HepG2 (cell line): ENCODE results near the gene DPT. TPM values are rescaled to one million over a fixed set of nuclear protein-coding genes. Genes with fewer than 3 reads are reported as not detected.

Experiments used
- ATAC-seq: fragments of 200-7000 bp; cut with Tn5 transposase; 3 replicates; pipeline ENCODE4 v1.9.1; 2020; ENCODE audit warnings: mild to moderate bottlenecking, moderate library complexity
- BruUV-seq: library from RNA; stranded (reverse); fragments of 400-500 nt; replicated peaks from 2 replicates; lab custom pipeline; 2021; lab: Mats Ljungman, UMichigan
- CTCF ChIA-PET: fragments of 300-600 bp; formaldehyde crosslinking; extraction: SDS; loops from one replicate; lab custom pipeline; 2021; ENCODE audit warnings: low total read pairs, inconsistent platforms, low intra/inter-chr PET ratio; lab: Yijun Ruan, JAX
- POLR2A ChIA-PET: fragments of 350-600 bp; sonication (Branson Sonifier 250); formaldehyde crosslinking; loops from one replicate; lab custom pipeline; 2020; ENCODE audit warnings: antibody characterized with exemption, inconsistent platforms; lab: Yijun Ruan, JAX
- DNase-seq: peaks from one replicate; pipeline ENCODE4 v3.0.0-alpha.2; 2015; ENCODE audit warnings: low spot score
- FAIRE-seq: peaks from 3 replicates; lab custom pipeline; 2011; peaks lifted over from hg19 to GRCh38; lab: Jason Lieb, UNC
- H2AFZ ChIP-seq: one replicate; pipeline ENCODE4 v1.6.1; 2011; ENCODE audit warnings: low read length, inconsistent platforms
- H3K27ac ChIP-seq: fragments of 300-600 bp; 3 replicates; pipeline ENCODE4 v1.8.0; 2011; ENCODE audit warnings: mixed run types, mild to moderate bottlenecking, mixed read lengths, low read length, inconsistent platforms; ENCODE audit not compliant: insufficient read depth; ENCODE audit errors: extremely low read length
- H3K27me3 ChIP-seq, 2 experiments: fragments of 200-600 bp in 1 of 2; 2 replicates in 1 of 2; 3 replicates in 1 of 2; pipeline versions ENCODE4 v1.6.0 to v1.8.0; 2011; ENCODE audit warnings: low read length in 2 of 2, mild to moderate bottlenecking in 2 of 2, moderate library complexity in 2 of 2, inconsistent platforms in 1 of 2; ENCODE audit not compliant: insufficient read depth in 2 of 2, control insufficient read depth in 1 of 2
- H3K36me3 ChIP-seq, 2 experiments: fragments of 200-600 bp in 1 of 2; replicated peaks in 1 of 2; 2 replicates in 1 of 2; 3 replicates in 1 of 2; pipeline versions ENCODE4 v1.5.1 to v1.8.0; 2011; ENCODE audit warnings: low read length in 2 of 2, inconsistent platforms in 1 of 2; ENCODE audit not compliant: insufficient read depth in 2 of 2, control insufficient read depth in 1 of 2
- H3K4me1 ChIP-seq: 2 replicates; pipeline ENCODE4 v1.5.1; 2012; ENCODE audit warnings: low read length, inconsistent platforms; ENCODE audit not compliant: insufficient read depth
- H3K4me2 ChIP-seq: 2 replicates; pipeline ENCODE4 v1.6.0; 2011; ENCODE audit warnings: low read depth, low read length, inconsistent platforms
- H3K4me3 ChIP-seq, 3 experiments: fragments of 200-600 bp in 1 of 3; sonication (generic), shearing (Covaris generic) in 1 of 3; replicated peaks in 1 of 3; 2 replicates each; pipeline ENCODE4 v1.5.1; 2011 to 2016; ENCODE audit warnings: low read length in 3 of 3, inconsistent platforms in 2 of 3, low read depth in 2 of 3, mild to moderate bottlenecking in 2 of 3, control low read depth in 1 of 3, mixed read lengths in 1 of 3; ENCODE audit not compliant: insufficient read depth in 1 of 3
- H3K79me2 ChIP-seq: one replicate; pipeline ENCODE4 v1.6.1; 2011; ENCODE audit warnings: low read length, inconsistent platforms; ENCODE audit not compliant: insufficient read depth
- H3K9ac ChIP-seq: 2 replicates; pipeline ENCODE4 v1.6.0; 2011; ENCODE audit warnings: mild to moderate bottlenecking, low read depth, low read length, inconsistent platforms; ENCODE audit not compliant: insufficient read depth
- H3K9me3 ChIP-seq: 2 replicates; pipeline ENCODE4 v1.5.1; 2012; ENCODE audit warnings: mild to moderate bottlenecking, low read length
- H4K20me1 ChIP-seq: 2 replicates; pipeline ENCODE4 v1.6.0; 2011; ENCODE audit warnings: inconsistent platforms, mild to moderate bottlenecking, low read length, moderate library complexity; ENCODE audit not compliant: insufficient read depth
- ASH2L ChIP-seq: fragments of 300-600, 200-600 bp; sonication (generic); IDR thresholded peaks from 2 replicates; pipeline ENCODE4 v1.7.0; 2017; ENCODE audit warnings: low read depth, mild to moderate bottlenecking, moderate library complexity, mixed read lengths, low read length; ENCODE audit not compliant: insufficient read length
- GABPB1 ChIP-seq: IDR thresholded peaks from 2 replicates; pipeline ENCODE4 v1.6.1; 2016; ENCODE audit warnings: mild to moderate bottlenecking, missing genetic modification reagents, moderate library complexity, missing compliant biosample characterization
- HCFC1 ChIP-seq: fragments of 150-350 bp; IDR thresholded peaks from 2 replicates; pipeline ENCODE4 v1.6.1; 2014; ENCODE audit warnings: low read depth, low read length
- MED1 ChIP-seq: sonication (generic); formaldehyde crosslinking; IDR thresholded peaks from 2 replicates; pipeline ENCODE4 v1.4.0; 2020; ENCODE audit warnings: missing genetic modification reagents
- MED13 ChIP-seq: sonication (generic); formaldehyde crosslinking; IDR thresholded peaks from 2 replicates; pipeline ENCODE4 v1.5.0; 2020; ENCODE audit warnings: missing genetic modification reagents
- NBN ChIP-seq: fragments of 450-650 bp; conservative IDR thresholded peaks from 2 replicates; pipeline ENCODE4 v1.6.1; 2017
- REST ChIP-seq, 2 experiments: IDR thresholded peaks; 2 replicates each; pipeline ENCODE4 v1.6.1; 2011 to 2012; ENCODE audit warnings: low read length in 2 of 2, borderline replicate concordance in 1 of 2, low read depth in 1 of 2, mild to moderate bottlenecking in 1 of 2, moderate library complexity in 1 of 2
- ZNF292 ChIP-seq: sonication (generic); formaldehyde crosslinking; IDR thresholded peaks from 2 replicates; pipeline ENCODE4 v1.8.1; 2022; ENCODE audit warnings: mild to moderate bottlenecking, low read depth, missing genetic modification reagents, borderline replicate concordance
- WGBS: methylation state at CpG from one replicate; pipeline ENCODE4 v1.1.6; 2017; ENCODE audit warnings: low lambda C conversion rate; 5-methylcytosine and 5-hydroxymethylcytosine counted together
- in situ Hi-C: cut with HindIII; loops from 2 replicates; pipeline ENCODE4 v1.10.0; 2017; ENCODE audit warnings: low pct_unique_long_range_greater_than_20kb; ENCODE audit not compliant: extremely low pct_ligation_motif_present
- intact Hi-C: fragments of 100-400 bp; cut with micrococcal nuclease; formaldehyde crosslinking; loops from one replicate; pipeline ENCODE4 v1.10.0; 2022; ENCODE audit not compliant: unreplicated experiment
- polyA plus RNA-seq, 8 experiments: library from polyadenylated mRNA; depleted of rRNA in 3 of 8; stranded (reverse) in 7 of 8; unstranded in 1 of 8; fragments of >200 nt; fragmentation: Illumina TruSeq in 4 of 8; extraction: Trizol in 4 of 8; gene quantifications; 2 replicates each; pipeline versions ENCODE4 v1.2.1 to v1.2.3, GENCODE V29; 2011 to 2016; ENCODE audit warnings: low read depth in 4 of 8, missing spikeins in 1 of 8, mixed read lengths in 1 of 8; ENCODE audit not compliant: insufficient read depth in 1 of 8
- total RNA-seq, 5 experiments: library from RNA; depleted of rRNA; stranded (reverse); fragments of >200 nt; fragmentation: Illumina TruSeq; extraction: Trizol; gene quantifications; 2 replicates each; pipeline ENCODE4 v1.2.3, GENCODE V29; 2016; ENCODE audit warnings: low read depth in 1 of 5
- TF ChIP-seq, protein P1 (sequence below): sonication (generic); formaldehyde crosslinking; conservative IDR thresholded peaks from 2 replicates; pipeline ENCODE4 v1.4.0; 2020; ENCODE audit warnings: missing genetic modification reagents
- TF ChIP-seq, protein P2 (sequence below): sonication (generic); formaldehyde crosslinking; IDR thresholded peaks from 2 replicates; pipeline ENCODE4 v1.8.0; 2022; ENCODE audit warnings: mild to moderate bottlenecking, missing genetic modification reagents
- TF ChIP-seq, protein P3 (sequence below): sonication (generic); formaldehyde crosslinking; IDR thresholded peaks from 2 replicates; pipeline ENCODE4 v1.5.1; 2020; ENCODE audit warnings: missing genetic modification reagents, mild to moderate bottlenecking, borderline replicate concordance
- TF ChIP-seq, protein P4 (sequence below): sonication (generic); formaldehyde crosslinking; IDR thresholded peaks from 2 replicates; pipeline ENCODE4 v1.5.0; 2020; ENCODE audit warnings: missing genetic modification reagents

The DPT gene
- total and polyA plus RNA-seq, 2 of the 13 experiments (the other 11 are each of a cell fraction or from before 2014, with no cell fraction given): 0.04 TPM; not detected in 1

- H3K9ac ChIP-seq: no peak overlapping the region
- no peaks in the 10 kb centered on the region for H3K27me3 ChIP-seq
- ChIA-PET POLR2A (no interaction called here), CTCF (no interaction called here)
- H3K36me3 ChIP-seq: no peaks in the 10 kb centered on the region
- H3K27ac ChIP-seq: no peak overlapping the region
- DNase-seq (no peak), ATAC-seq (no peak), FAIRE-seq (no peak)
- in situ Hi-C loops (no loop called here), intact Hi-C loops (no loop called here)
- no peaks in the 10 kb centered on the region for H3K4me1 ChIP-seq
- no TSS peak for BruUV-seq
- no peak overlapping the region for H3K4me2 ChIP-seq
- 0% methylated on average over 2 of the region's 2 CpGs for WGBS
- H4K20me1 ChIP-seq: no peaks in the 10 kb centered on the region
- no peak overlapping the region for H3K4me3 ChIP-seq
- no peaks in the 10 kb centered on the region for H3K9me3 ChIP-seq
- no peaks in the 10 kb centered on the region for H3K79me2 ChIP-seq
- no peak overlapping the region for H2AFZ ChIP-seq
- TF ChIP-seq, protein P1, sequence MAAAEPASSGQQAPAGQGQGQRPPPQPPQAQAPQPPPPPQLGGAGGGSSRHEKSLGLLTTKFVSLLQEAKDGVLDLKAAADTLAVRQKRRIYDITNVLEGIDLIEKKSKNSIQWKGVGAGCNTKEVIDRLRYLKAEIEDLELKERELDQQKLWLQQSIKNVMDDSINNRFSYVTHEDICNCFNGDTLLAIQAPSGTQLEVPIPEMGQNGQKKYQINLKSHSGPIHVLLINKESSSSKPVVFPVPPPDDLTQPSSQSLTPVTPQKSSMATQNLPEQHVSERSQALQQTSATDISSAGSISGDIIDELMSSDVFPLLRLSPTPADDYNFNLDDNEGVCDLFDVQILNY: no peak
- TF ChIP-seq ASH2L: no peak
- no peak for TF ChIP-seq ZNF292
- no peak for TF ChIP-seq REST (IDR thresholded peaks at IDR 0.05; ENCODE audit: borderline replicate concordance in 1 of 2, low read depth in 1 of 2, low read length in 2 of 2)
- TF ChIP-seq MED1 (CRISPR knock-in tag): no peak
- TF ChIP-seq, protein P2, sequence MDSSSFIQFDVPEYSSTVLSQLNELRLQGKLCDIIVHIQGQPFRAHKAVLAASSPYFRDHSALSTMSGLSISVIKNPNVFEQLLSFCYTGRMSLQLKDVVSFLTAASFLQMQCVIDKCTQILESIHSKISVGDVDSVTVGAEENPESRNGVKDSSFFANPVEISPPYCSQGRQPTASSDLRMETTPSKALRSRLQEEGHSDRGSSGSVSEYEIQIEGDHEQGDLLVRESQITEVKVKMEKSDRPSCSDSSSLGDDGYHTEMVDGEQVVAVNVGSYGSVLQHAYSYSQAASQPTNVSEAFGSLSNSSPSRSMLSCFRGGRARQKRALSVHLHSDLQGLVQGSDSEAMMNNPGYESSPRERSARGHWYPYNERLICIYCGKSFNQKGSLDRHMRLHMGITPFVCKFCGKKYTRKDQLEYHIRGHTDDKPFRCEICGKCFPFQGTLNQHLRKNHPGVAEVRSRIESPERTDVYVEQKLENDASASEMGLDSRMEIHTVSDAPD: no peak
- TF ChIP-seq, protein P3, sequence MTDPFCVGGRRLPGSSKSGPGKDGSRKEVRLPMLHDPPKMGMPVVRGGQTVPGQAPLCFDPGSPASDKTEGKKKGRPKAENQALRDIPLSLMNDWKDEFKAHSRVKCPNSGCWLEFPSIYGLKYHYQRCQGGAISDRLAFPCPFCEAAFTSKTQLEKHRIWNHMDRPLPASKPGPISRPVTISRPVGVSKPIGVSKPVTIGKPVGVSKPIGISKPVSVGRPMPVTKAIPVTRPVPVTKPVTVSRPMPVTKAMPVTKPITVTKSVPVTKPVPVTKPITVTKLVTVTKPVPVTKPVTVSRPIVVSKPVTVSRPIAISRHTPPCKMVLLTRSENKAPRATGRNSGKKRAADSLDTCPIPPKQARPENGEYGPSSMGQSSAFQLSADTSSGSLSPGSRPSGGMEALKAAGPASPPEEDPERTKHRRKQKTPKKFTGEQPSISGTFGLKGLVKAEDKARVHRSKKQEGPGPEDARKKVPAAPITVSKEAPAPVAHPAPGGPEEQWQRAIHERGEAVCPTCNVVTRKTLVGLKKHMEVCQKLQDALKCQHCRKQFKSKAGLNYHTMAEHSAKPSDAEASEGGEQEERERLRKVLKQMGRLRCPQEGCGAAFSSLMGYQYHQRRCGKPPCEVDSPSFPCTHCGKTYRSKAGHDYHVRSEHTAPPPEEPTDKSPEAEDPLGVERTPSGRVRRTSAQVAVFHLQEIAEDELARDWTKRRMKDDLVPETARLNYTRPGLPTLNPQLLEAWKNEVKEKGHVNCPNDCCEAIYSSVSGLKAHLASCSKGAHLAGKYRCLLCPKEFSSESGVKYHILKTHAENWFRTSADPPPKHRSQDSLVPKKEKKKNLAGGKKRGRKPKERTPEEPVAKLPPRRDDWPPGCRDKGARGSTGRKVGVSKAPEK (CRISPR knock-in tag): no peak
- TF ChIP-seq, protein P4, sequence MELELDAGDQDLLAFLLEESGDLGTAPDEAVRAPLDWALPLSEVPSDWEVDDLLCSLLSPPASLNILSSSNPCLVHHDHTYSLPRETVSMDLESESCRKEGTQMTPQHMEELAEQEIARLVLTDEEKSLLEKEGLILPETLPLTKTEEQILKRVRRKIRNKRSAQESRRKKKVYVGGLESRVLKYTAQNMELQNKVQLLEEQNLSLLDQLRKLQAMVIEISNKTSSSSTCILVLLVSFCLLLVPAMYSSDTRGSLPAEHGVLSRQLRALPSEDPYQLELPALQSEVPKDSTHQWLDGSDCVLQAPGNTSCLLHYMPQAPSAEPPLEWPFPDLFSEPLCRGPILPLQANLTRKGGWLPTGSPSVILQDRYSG (CRISPR knock-in tag): no peak
- TF ChIP-seq NBN: no peak
- TF ChIP-seq MED13 (CRISPR knock-in tag): no peak
- TF ChIP-seq GABPB1: no peak
- TF ChIP-seq HCFC1: no peak
These were observed 75.4 kb downstream of the DPT start for GRCh38 chr1:168653567-168653966.
